Brain microvascular endothelial cell (primary cell): ENCODE data around the gene FLT3LG.

Experiments
- DNase-seq: peaks from one replicate; pipeline ENCODE4 v3.0.0-alpha.2; 2020
- H3K27ac ChIP-seq: fragments of 250-450 bp; sonication (Bioruptor Pico); 2 replicates; pipeline ENCODE4 v1.5.1; 2020; ENCODE audit warnings: mild to moderate bottlenecking, moderate library complexity
- H3K27me3 ChIP-seq: fragments of 250-450 bp; sonication (Bioruptor Pico); replicated peaks from 2 replicates; pipeline ENCODE4 v1.5.1; 2020; ENCODE audit warnings: mild to moderate bottlenecking
- H3K36me3 ChIP-seq: fragments of 250-450 bp; sonication (Bioruptor Pico); replicated peaks from 2 replicates; pipeline ENCODE4 v1.5.1; 2020; ENCODE audit warnings: mild to moderate bottlenecking
- H3K4me3 ChIP-seq: 2 replicates; pipeline ENCODE4 v1.5.1; 2011; ENCODE audit warnings: low read depth, mild to moderate bottlenecking, control low read depth, low read length, moderate library complexity
- CTCF ChIP-seq: IDR thresholded peaks from 2 replicates; pipeline ENCODE4 v1.5.1; 2011; ENCODE audit warnings: low read depth, mild to moderate bottlenecking, moderate library complexity, low read length, control low read depth, inconsistent platforms; ENCODE audit errors: missing control alignments
- in situ Hi-C: cut with HindIII; loops from 2 replicates; pipeline ENCODE4 v1.10.0; 2017; ENCODE audit warnings: low sequenced_read_pairs, low pct_ligation_motif_present

FLT3LG gene

GRCh38 chr19:49490287-49491029 lies 16.4 kb downstream of the FLT3LG start:
- H3K27me3 ChIP-seq: no peaks in the 10 kb centered on the region
- peak overlapping the region; percentile 13 for H3K27ac ChIP-seq
- H3K36me3 ChIP-seq: peaks cover 60% of the 10 kb centered on the region
- TF ChIP-seq CTCF: no peak
- H3K4me3 ChIP-seq: peak overlapping the region; percentile 85
- DNase-seq: no peak
- in situ Hi-C loops: no loop called here

- no peaks in the 10 kb centered on the region for H3K27me3 ChIP-seq
- no peak overlapping the region for H3K27ac ChIP-seq
- no peak for DNase-seq
- H3K36me3 ChIP-seq: peaks cover 60% of the 10 kb centered on the region
- in situ Hi-C loops: no loop called here
- H3K4me3 ChIP-seq: no peak overlapping the region
- no peak for TF ChIP-seq CTCF
Measured at GRCh38 chr19:49491030-49491803, 17.2 kb downstream of the FLT3LG start.

- no peak for DNase-seq
- Histone ChIP-seq H3K27me3 (no peaks in the 10 kb centered on the region), H3K36me3 (peaks cover 60% of the 10 kb centered on the region), H3K27ac (no peak overlapping the region), H3K4me3 (no peak overlapping the region)
- no peak for TF ChIP-seq CTCF
- in situ Hi-C loops: no loop called here
Measured at GRCh38 chr19:49491804-49492572, 18.0 kb downstream of the FLT3LG start.

GRCh38 chr19:49492573-49493405 lies 18.8 kb downstream of the FLT3LG start:
- in situ Hi-C loops: no loop called here
- TF ChIP-seq CTCF: no peak
- DNase-seq: no peak
- Histone ChIP-seq H3K27ac (no peak overlapping the region), H3K4me3 (no peak overlapping the region), H3K27me3 (no peaks in the 10 kb centered on the region), H3K36me3 (peaks cover 65% of the 10 kb centered on the region)

- H3K36me3 ChIP-seq: peaks cover 52% of the 10 kb centered on the region
- no peak for TF ChIP-seq CTCF
- in situ Hi-C loops: no loop called here
- H3K27ac ChIP-seq: peak overlapping the region; percentile 92
- H3K4me3 ChIP-seq: peak overlapping the region; percentile 70
- no peak for DNase-seq
- H3K27me3 ChIP-seq: no peaks in the 10 kb centered on the region
Measured at GRCh38 chr19:49496574-49497008, 22.6 kb downstream of the FLT3LG start.
